Panc1 (cell line): ENCODE data around the gene OR51G1. TPM values are rescaled to one million over a fixed set of nuclear protein-coding genes. Genes with fewer than 3 reads are reported as not detected.

ENCODE experiments used
- ATAC-seq: fragments of 200-7000 bp; cut with Tn5 transposase; 2 replicates; pipeline ENCODE4 v1.9.1; 2020; ENCODE audit warnings: mild to moderate bottlenecking, moderate library complexity
- BruUV-seq: library from RNA; stranded (reverse); fragments of 400-500 nt; replicated peaks from 2 replicates; lab custom pipeline; 2021; lab: Mats Ljungman, UMichigan
- CTCF ChIA-PET: fragments of 300-600 bp; sonication (Branson Sonifier 250); formaldehyde crosslinking; loops from one replicate; lab custom pipeline; 2022; ENCODE audit warnings: antibody characterized with exemption; lab: Charles Lee
- POLR2A ChIA-PET: fragments of 300-600 bp; sonication (Branson Sonifier 250); formaldehyde crosslinking; loops from one replicate; lab custom pipeline; 2022; ENCODE audit warnings: antibody characterized with exemption; lab: Charles Lee
- DNase-seq: peaks from one replicate; pipeline ENCODE4 v3.0.0-alpha.2; 2010; ENCODE audit warnings: low read depth, low spot score
- H3K27ac ChIP-seq: 2 replicates; pipeline ENCODE4 v1.5.1; 2011; ENCODE audit warnings: mild to moderate bottlenecking, low read length, inconsistent platforms
- H3K27me3 ChIP-seq: fragments of 200-500 bp; sonication (Bioruptor generic); 2 replicates; pipeline ENCODE4 v1.6.0; 2014; ENCODE audit warnings: low read length, inconsistent platforms; ENCODE audit not compliant: control insufficient read depth, insufficient read depth
- H3K36me3 ChIP-seq: fragments of 200-500 bp; sonication (Bioruptor generic); 2 replicates; pipeline ENCODE4 v1.5.1; 2014; ENCODE audit warnings: inconsistent platforms, mild to moderate bottlenecking, low read length, moderate library complexity; ENCODE audit not compliant: control insufficient read depth, insufficient read depth
- H3K4me1 ChIP-seq: 2 replicates; pipeline ENCODE4 v1.5.1; 2011; ENCODE audit warnings: inconsistent platforms, mild to moderate bottlenecking, low read length, moderate library complexity; ENCODE audit not compliant: control insufficient read depth, insufficient read depth
- H3K4me3 ChIP-seq, 2 experiments: 2 replicates each; pipeline ENCODE4 v1.5.1; 2011 to 2012; ENCODE audit warnings: low read depth in 2 of 2, low read length in 2 of 2, mild to moderate bottlenecking in 2 of 2, inconsistent platforms in 1 of 2, moderate library complexity in 1 of 2
- H3K9me3 ChIP-seq: fragments of 200-500 bp; sonication (Bioruptor generic); 2 replicates; pipeline ENCODE4 v1.5.1; 2014; ENCODE audit warnings: low read depth, mild to moderate bottlenecking, inconsistent platforms, low read length, moderate library complexity; ENCODE audit not compliant: control insufficient read depth, insufficient read depth
- CTCF ChIP-seq: fragments of 450-650 bp; IDR thresholded peaks from 2 replicates; pipeline ENCODE4 v1.5.1; 2017; ENCODE audit warnings: mild to moderate bottlenecking
- POLR2AphosphoS5 ChIP-seq: IDR thresholded peaks from 2 replicates; pipeline ENCODE4 v1.6.1; 2012; ENCODE audit warnings: mild to moderate bottlenecking, low read depth, low read length, moderate library complexity
- REST ChIP-seq, 2 experiments: IDR thresholded peaks; 2 replicates each; pipeline ENCODE4 v1.6.1; 2011 to 2012; ENCODE audit warnings: low read depth in 2 of 2, control low read depth in 1 of 2, low read length in 1 of 2, mild to moderate bottlenecking in 1 of 2, moderate library complexity in 1 of 2; ENCODE audit not compliant: insufficient read depth in 1 of 2
- SIN3A ChIP-seq: IDR thresholded peaks from 2 replicates; pipeline ENCODE4 v1.6.1; 2012; ENCODE audit warnings: low read depth, mild to moderate bottlenecking, low read length, moderate library complexity, borderline replicate concordance; ENCODE audit not compliant: insufficient read depth
- TCF7L2 ChIP-seq: IDR thresholded peaks from 2 replicates; pipeline ENCODE4 v1.6.1; 2011; ENCODE audit warnings: mild to moderate bottlenecking, low read depth, low read length, inconsistent platforms
- in situ Hi-C: cut with HindIII; loops from 2 replicates; pipeline ENCODE4 v1.10.0; 2016; ENCODE audit warnings: low sequenced_read_pairs, low pct_unique_long_range_greater_than_20kb
- intact Hi-C: fragments of 100-400 bp; cut with micrococcal nuclease; formaldehyde crosslinking; loops from one replicate; pipeline ENCODE4 v1.10.0; 2022; ENCODE audit not compliant: unreplicated experiment
- total RNA-seq: library from RNA; stranded (reverse); gene quantifications from one replicate; pipeline ENCODE4 v1.2.1, GENCODE V29; 2021; ENCODE audit not compliant: unreplicated experiment

OR51G1 gene
- total RNA-seq, 1 experiment from 2014 or later: not detected

GRCh38 chr11:4936745-4937144 is 12.6 kb upstream of the OR51G1 start:
- BruUV-seq: no TSS peak
- in situ Hi-C loops (no loop called here), intact Hi-C loops (no loop called here)
- ChIA-PET CTCF (no interaction called here), POLR2A (no interaction called here)
- no peak overlapping the region for H3K4me3 ChIP-seq
- ATAC-seq (no peak), DNase-seq (no peak)
- H3K27me3 ChIP-seq: no peaks in the 10 kb centered on the region
- TF ChIP-seq CTCF (no peak), TCF7L2 (no peak), REST (IDR thresholded peaks at IDR 0.05; ENCODE audit: insufficient read depth in 1 of 2, low read depth in 2 of 2, low read length in 1 of 2) (no peak), SIN3A (no peak), POLR2AphosphoS5 (no peak)
- H3K36me3 ChIP-seq: no peaks in the 10 kb centered on the region
- H3K9me3 ChIP-seq: no peaks in the 10 kb centered on the region
- H3K27ac ChIP-seq: no peak overlapping the region
- no peaks in the 10 kb centered on the region for H3K4me1 ChIP-seq

GRCh38 chr11:4932751-4933150 is 8.6 kb upstream of the OR51G1 start:
- BruUV-seq: no TSS peak
- Histone ChIP-seq H3K9me3 (no peaks in the 10 kb centered on the region), H3K36me3 (no peaks in the 10 kb centered on the region), H3K27me3 (no peaks in the 10 kb centered on the region), H3K4me1 (no peaks in the 10 kb centered on the region), H3K4me3 (no peak overlapping the region), H3K27ac (no peak overlapping the region)
- POLR2A ChIA-PET: no interaction called here
- CTCF ChIA-PET: no interaction called here
- in situ Hi-C loops: no loop called here
- intact Hi-C loops: no loop called here
- ATAC-seq: no peak
- TF ChIP-seq TCF7L2 (no peak), POLR2AphosphoS5 (no peak), SIN3A (no peak), CTCF (no peak), REST (IDR thresholded peaks at IDR 0.05; ENCODE audit: insufficient read depth in 1 of 2, low read depth in 2 of 2, low read length in 1 of 2) (no peak)
- DNase-seq: no peak
